ENCODE results near the gene SLC16A11.
"Not testable (repeated sequence)": the region's sequence is repeated elsewhere in the genome, so short reads cannot be mapped to it uniquely, and the experiment has no call there.

- TF ChIP-seq, protein P1, sequence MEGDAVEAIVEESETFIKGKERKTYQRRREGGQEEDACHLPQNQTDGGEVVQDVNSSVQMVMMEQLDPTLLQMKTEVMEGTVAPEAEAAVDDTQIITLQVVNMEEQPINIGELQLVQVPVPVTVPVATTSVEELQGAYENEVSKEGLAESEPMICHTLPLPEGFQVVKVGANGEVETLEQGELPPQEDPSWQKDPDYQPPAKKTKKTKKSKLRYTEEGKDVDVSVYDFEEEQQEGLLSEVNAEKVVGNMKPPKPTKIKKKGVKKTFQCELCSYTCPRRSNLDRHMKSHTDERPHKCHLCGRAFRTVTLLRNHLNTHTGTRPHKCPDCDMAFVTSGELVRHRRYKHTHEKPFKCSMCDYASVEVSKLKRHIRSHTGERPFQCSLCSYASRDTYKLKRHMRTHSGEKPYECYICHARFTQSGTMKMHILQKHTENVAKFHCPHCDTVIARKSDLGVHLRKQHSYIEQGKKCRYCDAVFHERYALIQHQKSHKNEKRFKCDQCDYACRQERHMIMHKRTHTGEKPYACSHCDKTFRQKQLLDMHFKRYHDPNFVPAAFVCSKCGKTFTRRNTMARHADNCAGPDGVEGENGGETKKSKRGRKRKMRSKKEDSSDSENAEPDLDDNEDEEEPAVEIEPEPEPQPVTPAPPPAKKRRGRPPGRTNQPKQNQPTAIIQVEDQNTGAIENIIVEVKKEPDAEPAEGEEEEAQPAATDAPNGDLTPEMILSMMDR (IDR thresholded peaks at IDR 0.05): not testable (repeated sequence)
- not testable (repeated sequence) for TF ChIP-seq POLR2A (IDR thresholded peaks at IDR 0.05)
These were observed 44.5 kb upstream of the SLC16A11 start for GRCh38 chr17:7088442-7088841.

Measured in right lobe of liver (tissue), 4 donors.